Measurements from ENCODE around the gene ZNF492.
"Not testable (repeated sequence)": the region's sequence is repeated elsewhere in the genome, so short reads cannot be mapped to it uniquely, and the experiment has no call there.

The ZNF492 gene

DNA sequence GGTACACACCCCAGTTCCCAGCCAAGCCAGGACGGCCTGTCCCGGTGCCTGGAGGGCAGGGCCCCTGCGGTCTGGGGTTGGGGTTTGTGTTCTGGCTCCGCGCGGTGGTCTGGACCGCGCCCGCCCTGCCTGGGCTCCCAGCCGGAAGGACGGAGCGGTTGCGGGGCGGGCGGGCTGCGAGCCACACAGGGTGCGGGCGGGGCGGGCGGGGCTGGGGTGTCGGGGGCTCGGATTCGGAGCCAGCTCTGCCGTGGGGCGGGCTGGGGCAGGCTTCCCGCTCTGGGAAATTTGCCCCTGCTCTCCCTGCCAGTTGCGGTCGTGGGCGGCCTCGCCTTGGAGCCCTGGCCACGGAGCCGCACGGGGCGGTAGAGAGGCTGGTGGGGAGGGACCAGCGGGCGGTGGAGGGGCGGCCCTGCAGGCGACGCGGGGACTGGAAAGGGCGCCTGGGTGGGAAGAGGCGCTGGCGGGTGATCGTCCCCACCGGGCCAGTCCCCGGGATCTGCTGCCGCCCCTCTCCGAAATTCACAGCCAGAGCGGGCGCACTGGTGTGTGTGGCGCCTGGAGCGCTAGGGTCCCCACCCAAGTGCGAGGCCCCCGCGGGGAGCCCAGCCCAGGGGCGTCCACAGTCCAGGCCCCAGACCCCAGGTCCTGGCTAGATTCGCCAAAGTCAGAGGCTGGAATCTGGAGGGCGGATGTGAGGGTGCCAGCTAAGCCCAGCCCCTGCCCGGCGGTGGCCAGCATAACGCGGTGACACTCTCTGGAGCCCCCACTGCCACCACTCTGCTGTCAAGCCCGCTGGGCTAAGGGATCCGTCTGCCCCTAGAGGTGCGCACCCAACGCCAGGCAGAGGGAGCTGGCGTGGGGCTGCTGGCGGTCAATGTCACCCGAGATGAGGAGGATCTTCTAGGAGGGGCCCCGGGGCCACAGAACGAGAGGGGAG, 11.0 kb upstream of the ZNF492 start:
- H3K4me3 ChIP-seq (ENCODE audit: low read depth, low read length), result no peak overlapping the region
- in situ Hi-C loops (cut with HindIII; ENCODE audit: low sequenced_read_pairs), result no loop called here
- DNase-seq (ENCODE audit: low read depth, low spot score), result no peak
- no peak for TF ChIP-seq CTCF (IDR thresholded peaks at IDR 0.05; ENCODE audit: low read depth, low read length)

DNA sequence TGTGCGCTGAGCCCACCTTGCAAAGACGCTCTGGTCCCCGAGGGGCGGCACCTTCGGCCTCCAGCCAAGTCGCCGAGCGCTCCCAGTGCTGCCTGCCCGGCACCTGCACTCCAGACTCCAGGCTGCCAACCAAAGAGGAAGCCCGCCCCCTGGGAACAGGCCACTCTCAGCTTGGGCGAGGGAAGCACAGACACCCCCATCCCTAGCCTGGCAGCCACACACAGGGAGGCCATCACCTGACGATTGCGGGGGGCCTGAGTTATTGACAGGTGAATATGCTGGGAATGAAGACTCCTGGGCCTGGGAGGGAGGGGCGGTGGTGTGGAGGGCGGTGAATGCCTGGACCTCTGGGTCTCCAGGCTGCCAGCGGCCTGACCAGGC, 10.3 kb upstream of the ZNF492 start:
- no peak for DNase-seq (ENCODE audit: low read depth, low spot score)
- H3K4me3 ChIP-seq (ENCODE audit: low read depth, low read length), result no peak overlapping the region
- TF ChIP-seq CTCF (IDR thresholded peaks at IDR 0.05; ENCODE audit: low read depth, low read length), result no peak
- in situ Hi-C loops (cut with HindIII; ENCODE audit: low sequenced_read_pairs), result no loop called here

DNA sequence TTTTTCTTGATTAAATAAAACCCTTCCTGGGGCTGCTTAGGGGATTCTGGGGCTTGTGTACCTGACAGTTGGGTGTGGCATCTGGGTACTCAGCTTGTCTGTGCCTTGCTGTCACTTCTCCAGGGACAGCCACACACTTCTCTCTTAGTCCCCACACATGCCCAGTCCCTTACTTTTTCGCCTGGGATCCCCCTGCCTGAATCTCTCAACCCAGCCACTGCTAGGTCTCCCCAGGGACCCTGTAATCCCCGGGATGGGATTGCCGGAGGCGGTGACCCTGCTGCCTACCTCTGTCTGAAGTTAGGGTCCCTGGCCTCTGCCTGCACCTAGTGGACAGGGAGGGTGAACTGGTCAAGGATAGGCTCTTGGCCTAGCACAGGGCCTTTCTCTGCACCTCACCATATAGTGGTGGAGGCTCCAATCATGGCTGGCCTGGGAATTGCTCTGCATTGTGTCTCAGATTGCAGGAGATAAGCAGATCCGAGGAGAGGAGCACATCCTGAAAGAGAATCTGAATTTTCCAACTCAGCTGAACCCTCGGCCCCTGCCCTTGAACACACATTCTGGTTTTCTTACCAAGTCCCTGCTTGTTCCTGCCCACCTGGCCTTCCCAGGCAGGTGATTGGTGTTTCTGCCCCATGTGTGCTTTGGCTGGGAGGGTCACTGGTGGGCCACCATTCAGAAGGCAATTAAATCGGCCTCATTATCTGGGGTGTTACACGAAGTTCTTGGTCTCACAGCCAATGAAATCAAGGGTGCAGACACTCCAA, 8.7 kb upstream of the ZNF492 start:
- TF ChIP-seq CTCF (IDR thresholded peaks at IDR 0.05; ENCODE audit: low read depth, low read length), result no peak
- DNase-seq (ENCODE audit: low read depth, low spot score), result no peak
- no peak overlapping the region for H3K4me3 ChIP-seq (ENCODE audit: low read depth, low read length)
- in situ Hi-C loops (cut with HindIII; ENCODE audit: low sequenced_read_pairs), result no loop called here

- TF ChIP-seq CTCF (IDR thresholded peaks at IDR 0.05; ENCODE audit: low read depth, low read length), result no peak
- DNase-seq (ENCODE audit: low read depth, low spot score), result no peak
- H3K4me3 ChIP-seq (ENCODE audit: low read depth, low read length), result no peak overlapping the region
- in situ Hi-C loops (cut with HindIII; ENCODE audit: low sequenced_read_pairs), result no loop called here
Observed at GRCh38 chr19:22627526-22627925, 6.6 kb upstream of the ZNF492 start.

DNA sequence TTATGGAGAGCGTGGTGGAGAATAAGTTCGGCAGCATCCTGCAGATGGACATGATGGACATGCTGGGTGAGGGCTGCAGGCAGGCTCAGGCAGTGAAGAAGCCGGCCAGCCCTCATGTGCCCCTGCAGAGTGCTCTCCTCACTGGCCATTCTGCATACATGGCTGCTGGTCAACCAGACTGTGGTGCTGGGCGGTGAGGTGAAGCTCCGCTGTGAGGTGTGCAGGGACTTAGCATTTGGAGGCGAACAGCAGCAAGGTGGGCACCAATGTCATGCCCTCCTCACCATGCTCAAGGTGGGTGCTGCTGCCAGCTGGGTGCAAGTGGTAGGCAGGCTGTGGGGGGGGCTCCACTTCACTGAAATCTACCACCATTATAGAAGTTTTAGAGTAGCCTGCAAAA, 5.7 kb upstream of the ZNF492 start:
- no peak for DNase-seq (ENCODE audit: low read depth, low spot score)
- no peak overlapping the region for H3K4me3 ChIP-seq (ENCODE audit: low read depth, low read length)
- in situ Hi-C loops (cut with HindIII; ENCODE audit: low sequenced_read_pairs), result no loop called here
- no peak for TF ChIP-seq CTCF (IDR thresholded peaks at IDR 0.05; ENCODE audit: low read depth, low read length)

DNA sequence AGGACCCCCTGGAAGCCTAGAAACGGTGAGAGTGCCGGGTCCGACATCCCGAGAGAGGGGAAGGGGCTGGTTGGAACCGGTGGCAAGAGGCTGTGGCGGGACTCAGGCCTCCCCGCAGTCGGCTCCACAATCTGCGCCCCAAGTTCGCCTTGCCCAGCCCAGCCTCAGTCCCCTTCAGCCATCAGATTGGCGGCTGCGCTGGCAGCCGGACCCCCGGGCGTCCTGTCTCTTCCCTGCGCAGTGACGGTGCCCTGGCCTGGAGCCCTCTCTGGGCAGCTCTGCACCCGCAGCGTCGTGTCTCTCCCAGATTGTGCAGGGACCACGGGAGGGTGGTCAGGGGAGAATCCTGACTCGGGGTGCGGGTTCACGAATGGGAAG, 315 bp downstream of the ZNF492 start:
- in situ Hi-C loops (cut with HindIII; ENCODE audit: low sequenced_read_pairs), result no loop called here

GRCh38 chr19:22685493-22685892, 51.4 kb downstream of the ZNF492 start:
- DNase-seq (ENCODE audit: low read depth, low spot score); in situ Hi-C loops (cut with HindIII; ENCODE audit: low sequenced_read_pairs); H3K4me3 ChIP-seq (ENCODE audit: low read depth, low read length): not testable (repeated sequence)

More for the DNA sequence above, 315 bp downstream of the ZNF492 start:
- DNase-seq (ENCODE audit: low read depth, low spot score), result no peak
- no peak for TF ChIP-seq CTCF (IDR thresholded peaks at IDR 0.05; ENCODE audit: low read depth, low read length)
- peak overlapping the region; percentile 61 for H3K4me3 ChIP-seq (ENCODE audit: low read depth, low read length)

DNA sequence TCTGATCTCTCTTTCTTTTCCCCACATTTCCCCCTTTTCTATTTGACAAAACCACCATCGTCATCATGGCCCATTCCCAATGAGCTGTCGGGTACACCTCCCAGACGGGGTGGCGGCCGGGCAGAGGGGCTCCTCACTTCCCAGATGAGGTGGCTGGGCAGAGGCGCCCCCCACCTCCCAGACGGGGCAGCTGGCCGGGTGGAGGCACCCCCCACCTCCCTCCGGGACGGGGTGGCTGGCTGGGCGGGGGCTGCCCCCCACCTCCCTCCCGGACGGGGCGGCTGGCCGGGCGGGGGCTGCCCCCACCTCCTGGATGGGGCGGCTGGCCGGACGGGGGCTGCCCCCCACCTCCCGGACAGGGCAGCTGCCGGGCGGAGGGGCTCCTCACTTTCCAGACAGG, 68.5 kb downstream of the ZNF492 start:
- DNase-seq (ENCODE audit: low read depth, low spot score); in situ Hi-C loops (cut with HindIII; ENCODE audit: low sequenced_read_pairs); H3K4me3 ChIP-seq (ENCODE audit: low read depth, low read length): not testable (repeated sequence)

DNA sequence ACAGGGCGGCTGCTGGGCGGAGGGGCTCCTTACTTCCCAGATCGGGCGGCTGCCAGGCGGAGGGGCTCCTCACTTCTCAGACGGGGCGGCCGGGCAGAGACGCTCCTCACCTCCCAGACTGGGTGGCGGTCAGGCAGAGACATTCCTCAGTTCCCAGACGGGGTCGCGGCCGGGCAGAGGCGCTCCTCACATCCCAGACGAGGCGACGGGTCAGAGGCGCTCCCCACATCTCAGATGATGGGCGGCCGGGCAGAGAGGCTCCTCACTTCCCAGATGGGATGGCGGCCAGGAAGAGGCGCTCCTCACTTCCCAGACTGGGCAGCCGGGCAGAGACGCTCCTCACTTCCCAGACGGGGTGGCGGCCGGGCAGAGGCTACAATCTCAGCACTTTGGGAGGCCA, 69.0 kb downstream of the ZNF492 start:
- DNase-seq (ENCODE audit: low read depth, low spot score); H3K4me3 ChIP-seq (ENCODE audit: low read depth, low read length); in situ Hi-C loops (cut with HindIII; ENCODE audit: low sequenced_read_pairs): not testable (repeated sequence)

Data from astrocyte of the spinal cord (primary cell).